B cell (primary cell): ENCODE data around the gene PPP1R8. TPM values are rescaled to one million over a fixed set of nuclear protein-coding genes. Genes with fewer than 3 reads are reported as not detected.

Source experiments
- ATAC-seq: fragments of 200-7000 bp; cut with Tn5 transposase; one replicate; pipeline ENCODE4 v1.10.0; 2021; ENCODE audit warnings: low read depth, mild to moderate bottlenecking, moderate number of reproducible peaks, moderate library complexity
- CTCF ChIA-PET: fragments of 350-600 bp; sonication (Branson Sonifier 250); formaldehyde crosslinking; loops from one replicate; lab custom pipeline; 2021; ENCODE audit warnings: antibody characterized with exemption, inconsistent platforms; lab: Charles Lee
- POLR2A ChIA-PET: fragments of 350-600 bp; sonication (Branson Sonifier 250); formaldehyde crosslinking; loops from one replicate; lab custom pipeline; 2021; ENCODE audit warnings: antibody characterized with exemption; lab: Charles Lee
- DNase-seq: peaks from one replicate; pipeline ENCODE4 v3.0.0; 2013
- H2AFZ ChIP-seq: 2 replicates; pipeline ENCODE4 v1.6.1; 2012; ENCODE audit warnings: mild to moderate bottlenecking, low read depth, low read length; ENCODE audit not compliant: insufficient read depth, poor library complexity, severe bottlenecking
- H3K27ac ChIP-seq, 2 donors: 1 replicate in 1 of 2; 2 replicates in 1 of 2; pipeline ENCODE4 v1.5.1; 2012 to 2013; ENCODE audit warnings: low read length in 2 of 2, mild to moderate bottlenecking in 2 of 2, moderate library complexity in 1 of 2
- H3K27me3 ChIP-seq, 4 experiments: fragments of 200-600 bp in 1 of 4; sonication (generic) in 1 of 4; replicated peaks in 1 of 4; 1 replicate in 2 of 4; 2 replicates in 2 of 4; pipeline versions ENCODE4 v1.6.1 to v1.7.0; 2013 to 2016; ENCODE audit warnings: low read length in 3 of 4, mild to moderate bottlenecking in 2 of 4, mixed read lengths in 1 of 4, moderate library complexity in 1 of 4; ENCODE audit not compliant: insufficient read depth in 4 of 4, control insufficient read depth in 3 of 4; ENCODE audit errors: control extremely low read depth in 1 of 4
- H3K36me3 ChIP-seq, 2 experiments: replicated peaks in 1 of 2; 1 replicate in 1 of 2; 2 replicates in 1 of 2; pipeline versions ENCODE4 v1.6.1 to v1.7.1; 2013; ENCODE audit warnings: low read length in 1 of 2; ENCODE audit not compliant: insufficient read depth in 2 of 2, control insufficient read depth in 1 of 2; ENCODE audit errors: control extremely low read depth in 1 of 2, extremely low read depth in 1 of 2
- H3K4me1 ChIP-seq, 2 donors: fragments of 200-600 bp in 1 of 2; sonication (generic) in 1 of 2; 1 replicate in 1 of 2; 2 replicates in 1 of 2; pipeline versions ENCODE4 v1.5.1 to v1.6.1; 2013 to 2017; ENCODE audit warnings: low read length in 2 of 2; ENCODE audit not compliant: control insufficient read depth in 2 of 2, insufficient read depth in 2 of 2
- H3K4me2 ChIP-seq: replicated peaks from 2 replicates; pipeline ENCODE3; 2012; ENCODE audit warnings: mild to moderate bottlenecking, low read depth, low read length; ENCODE audit not compliant: poor library complexity, severe bottlenecking
- H3K4me3 ChIP-seq, 5 experiments: fragments of 200-600 bp in 1 of 5; sonication (generic) in 1 of 5; 1 replicate in 3 of 5; 2 replicates in 2 of 5; pipeline versions ENCODE4 v1.5.1 to v1.7.0; 2011 to 2016; ENCODE audit warnings: low read length in 4 of 5, mild to moderate bottlenecking in 4 of 5, low read depth in 2 of 5, control low read depth in 1 of 5, moderate library complexity in 1 of 5; ENCODE audit not compliant: insufficient read depth in 1 of 5; ENCODE audit errors: control extremely low read depth in 1 of 5, extremely low read depth in 1 of 5
- H3K79me2 ChIP-seq: fragments of 200-600 bp; sonication (generic); one replicate; pipeline ENCODE4 v1.6.0; 2016; ENCODE audit warnings: low read length; ENCODE audit not compliant: control insufficient read depth, insufficient read depth
- H3K9ac ChIP-seq: fragments of 200-600 bp; sonication (generic); 2 replicates; pipeline ENCODE4 v1.6.1; 2017; ENCODE audit warnings: mild to moderate bottlenecking, low read length, moderate library complexity
- H3K9me3 ChIP-seq, 3 donors: one replicate each; pipeline versions ENCODE4 v1.6.1 to v1.7.1; 2013; ENCODE audit warnings: low read length in 2 of 3; ENCODE audit not compliant: control insufficient read depth in 2 of 3, insufficient read depth in 1 of 3; ENCODE audit errors: control extremely low read depth in 1 of 3
- H4K20me1 ChIP-seq: 2 replicates; pipeline ENCODE4 v1.6.0; 2012; ENCODE audit warnings: mild to moderate bottlenecking, low read length; ENCODE audit not compliant: insufficient read depth, control insufficient read depth, poor library complexity, severe bottlenecking
- H3K27ac Mint-ChIP-seq: one replicate; pipeline ENCODE4 v1.8.0; 2021; ENCODE audit warnings: mixed read lengths
- H3K27me3 Mint-ChIP-seq: one replicate; pipeline ENCODE4 v1.8.0; 2021; ENCODE audit warnings: mixed read lengths
- H3K4me1 Mint-ChIP-seq: one replicate; pipeline ENCODE4 v1.8.0; 2021; ENCODE audit warnings: mixed read lengths
- H3K4me3 Mint-ChIP-seq: one replicate; pipeline ENCODE4 v1.8.0; 2021; ENCODE audit warnings: mixed read lengths
- H3K9me3 Mint-ChIP-seq: one replicate; pipeline ENCODE4 v1.8.0; 2022; ENCODE audit warnings: mixed read lengths; ENCODE audit not compliant: insufficient read depth
- CTCF ChIP-seq: fragments of 200-600 bp; IDR thresholded peaks from one replicate; pipeline ENCODE4 v1.8.0; 2022; ENCODE audit warnings: antibody characterized with exemption, mild to moderate bottlenecking
- EZH2 ChIP-seq: IDR thresholded peaks from 2 replicates; pipeline ENCODE4 v1.6.1; 2012; ENCODE audit warnings: borderline replicate concordance, low read depth, mild to moderate bottlenecking, moderate library complexity, low read length; ENCODE audit not compliant: insufficient read depth, poor library complexity, severe bottlenecking
- WGBS: methylation state at CpG from one replicate; pipeline ENCODE4 v1.1.5; 2013; ENCODE audit warnings: missing lambda C conversion rate; ENCODE audit not compliant: insufficient coverage; 5-methylcytosine and 5-hydroxymethylcytosine counted together
- intact Hi-C: fragments of 100-400 bp; cut with micrococcal nuclease; formaldehyde crosslinking; loops from one replicate; pipeline ENCODE4 v1.10.0; 2022
- polyA plus RNA-seq: library from polyadenylated mRNA; depleted of rRNA; stranded (reverse); fragments of >200 nt; gene quantifications from 2 replicates; pipeline ENCODE4 v1.2.3, GENCODE V29; 2012
- total RNA-seq, 2 donors: library from RNA; stranded (reverse); fragments of 120-200 nt in 1 of 2; gene quantifications; 1 replicate in 1 of 2; 2 replicates in 1 of 2; pipeline versions ENCODE4 v1.2.3 to v1.2.4, GENCODE V29; 2013 to 2022

The PPP1R8 gene
- total and polyA plus RNA-seq, 2 donors (not counting 1 experiment from before 2014, with no cell fraction given): 23.9 to 45.1 TPM

GRCh38 chr1:27835501-27835900, 4.9 kb downstream of the PPP1R8 start:
- no peak overlapping the region for H3K9ac ChIP-seq
- Mint-ChIP-seq H3K4me1 (peaks cover 20% of the 10 kb centered on the region), H3K27me3 (no peaks in the 10 kb centered on the region), H3K4me3 (no peak overlapping the region), H3K9me3 (no peaks in the 10 kb centered on the region), H3K27ac (no peak overlapping the region)
- TF ChIP-seq CTCF (no peak), EZH2 (no peak)
- DNase-seq: no peak
- peaks cover 89% of the 10 kb centered on the region for H3K79me2 ChIP-seq
- CTCF ChIA-PET: interaction anchor here (1.0 kb wide), 1 partner anchor 145 kb away, joined by 5 read pairs; no protein-coding TSS in a partner anchor
- H3K36me3 ChIP-seq: peaks cover 7 to 50% of the 10 kb centered on the region in 2 experiments
- H3K9me3 ChIP-seq: no peaks in the 10 kb centered on the region
- no peak for ATAC-seq
- peaks cover 14% of the 10 kb centered on the region for H4K20me1 ChIP-seq
- H3K4me3 ChIP-seq: no peak overlapping the region
- H3K4me2 ChIP-seq: no peak overlapping the region
- H3K27me3 ChIP-seq: no peaks in the 10 kb centered on the region
- no CpG with 5 or more reads among the region's 1 CpG for WGBS
- H3K27ac ChIP-seq: no peak overlapping the region
- H2AFZ ChIP-seq: no peak overlapping the region
- intact Hi-C loops: loop anchor here (10.0 kb wide), 1 partner anchor 399 kb away; the partner anchor contains the start of genes ATP5IF1 and DNAJC8
- POLR2A ChIA-PET: no interaction called here
- peaks cover 12 to 13% of the 10 kb centered on the region in 2 donors for H3K4me1 ChIP-seq

- no peak for DNase-seq
- Mint-ChIP-seq H3K4me1 (no peaks in the 10 kb centered on the region), H3K9me3 (no peaks in the 10 kb centered on the region), H3K27ac (no peak overlapping the region), H3K4me3 (no peak overlapping the region), H3K27me3 (no peaks in the 10 kb centered on the region)
- Histone ChIP-seq H3K4me3 (no peak overlapping the region), H4K20me1 (no peaks in the 10 kb centered on the region), H3K4me1 (no peaks in the 10 kb centered on the region), H3K9ac (no peak overlapping the region), H2AFZ (no peak overlapping the region), H3K79me2 (no peaks in the 10 kb centered on the region), H3K36me3 (peaks cover 14 to 53% of the 10 kb centered on the region in 2 experiments), H3K4me2 (no peak overlapping the region), H3K9me3 (no peaks in the 10 kb centered on the region), H3K27me3 (no peaks in the 10 kb centered on the region), H3K27ac (no peak overlapping the region)
- ChIA-PET CTCF (interaction anchor here (1.0 to 1.2 kb wide), 2 partner anchors 8 to 11 kb away, joined by 3 read pairs; no protein-coding TSS in a partner anchor), POLR2A (interaction anchor here (0.6 kb wide), 1 partner anchor 705 kb away, joined by 5 read pairs; no protein-coding TSS in a partner anchor)
- no peak for TF ChIP-seq EZH2
- TF ChIP-seq CTCF: no peak
- WGBS: 99% methylated on average over 7 of the region's 7 CpGs
- no peak for ATAC-seq
- intact Hi-C loops: no loop called here
Observed at GRCh38 chr1:27849951-27850350, 19.4 kb downstream of the PPP1R8 start.
